ENCODE measurements around the gene SYT13.

The SYT13 gene

DNA sequence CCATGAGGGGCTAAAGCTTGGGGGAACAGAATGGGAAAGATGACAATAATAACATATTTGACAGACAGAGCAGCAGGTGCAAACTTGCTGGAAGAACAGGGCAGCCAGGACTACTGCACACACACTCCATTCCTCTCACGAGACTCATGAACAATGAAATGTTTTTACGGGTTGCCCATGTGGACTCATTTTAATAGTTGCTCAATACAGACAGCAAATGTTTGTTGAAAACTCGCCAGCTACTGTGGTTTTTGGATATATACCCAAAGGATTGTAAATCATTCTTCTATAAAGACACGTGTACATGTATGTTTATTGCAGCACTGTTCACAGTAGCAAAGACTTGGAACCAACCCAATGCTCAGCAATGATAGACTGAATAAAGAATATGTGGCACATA, 10.3 kb downstream of the SYT13 start:
- no peak for DNase-seq (ENCODE audit: extremely low read depth in 1 of 2, low read depth in 1 of 2)

GRCh38 chr11:45274206-45274605, 11.9 kb downstream of the SYT13 start:
- no peak for DNase-seq (ENCODE audit: extremely low read depth in 1 of 2, low read depth in 1 of 2)

- no peak for DNase-seq (ENCODE audit: extremely low read depth in 1 of 2, low read depth in 1 of 2)
Measured at GRCh38 chr11:45273509-45273908, 12.6 kb downstream of the SYT13 start.

DNA sequence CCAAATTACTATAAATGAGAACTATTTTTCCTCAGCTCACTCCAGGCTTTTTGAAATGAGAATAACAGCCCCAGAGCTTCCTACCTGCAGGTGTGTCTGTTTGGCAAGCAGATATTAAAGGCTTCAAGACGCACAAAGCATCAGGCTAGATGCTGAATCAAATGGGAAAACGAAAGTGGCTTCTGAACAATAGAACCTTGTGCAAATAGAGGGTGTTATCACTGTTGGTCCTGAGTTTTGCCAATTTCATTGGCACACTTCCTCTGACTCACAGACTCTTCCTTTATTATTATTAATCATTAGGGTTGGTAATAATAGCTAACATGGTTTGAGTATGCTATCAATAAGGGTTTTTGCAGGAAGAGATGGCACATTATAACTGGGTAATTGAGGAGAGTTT, 13.4 kb downstream of the SYT13 start:
- no peak for DNase-seq (ENCODE audit: extremely low read depth in 1 of 2, low read depth in 1 of 2)

DNA sequence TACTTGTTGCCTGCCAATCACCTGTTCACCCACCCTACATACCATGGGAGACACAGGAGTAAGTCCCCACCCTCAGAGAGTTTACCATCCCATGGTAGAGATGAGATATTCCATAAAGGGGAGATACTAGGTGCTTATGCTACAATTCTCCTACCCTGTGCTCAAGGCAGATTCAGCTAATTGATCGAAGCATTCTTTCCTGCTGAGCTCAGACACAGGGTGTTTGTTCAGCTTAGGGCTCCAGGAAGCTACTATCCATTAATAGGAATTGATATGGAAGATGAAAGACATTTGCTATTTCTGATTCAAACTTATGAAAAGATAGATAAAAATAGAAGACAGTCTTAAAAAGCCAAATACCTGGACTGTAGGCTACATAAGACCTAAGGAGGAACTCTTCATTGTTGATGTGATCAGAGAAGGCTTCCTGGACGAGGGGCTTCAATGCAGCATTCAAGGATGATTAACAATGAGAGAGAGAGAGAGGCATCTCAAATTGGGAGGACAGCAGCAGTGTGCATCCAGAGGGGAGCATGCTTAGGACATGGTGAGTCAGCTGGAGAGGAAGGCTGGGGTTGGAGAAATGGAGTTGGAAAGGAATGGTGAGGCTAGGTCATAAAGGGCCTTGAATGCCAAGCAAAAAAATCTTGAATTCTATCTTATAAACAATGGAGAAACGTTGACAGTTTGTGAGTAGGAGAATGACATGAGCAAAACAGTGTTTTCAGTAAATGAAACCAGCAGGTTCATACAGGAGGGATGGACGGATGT, 15.0 kb downstream of the SYT13 start:
- no peak for DNase-seq (ENCODE audit: extremely low read depth in 1 of 2, low read depth in 1 of 2)

GRCh38 chr11:45269678-45270077, 16.5 kb downstream of the SYT13 start:
- DNase-seq (ENCODE audit: extremely low read depth in 1 of 2, low read depth in 1 of 2): no peak

DNA sequence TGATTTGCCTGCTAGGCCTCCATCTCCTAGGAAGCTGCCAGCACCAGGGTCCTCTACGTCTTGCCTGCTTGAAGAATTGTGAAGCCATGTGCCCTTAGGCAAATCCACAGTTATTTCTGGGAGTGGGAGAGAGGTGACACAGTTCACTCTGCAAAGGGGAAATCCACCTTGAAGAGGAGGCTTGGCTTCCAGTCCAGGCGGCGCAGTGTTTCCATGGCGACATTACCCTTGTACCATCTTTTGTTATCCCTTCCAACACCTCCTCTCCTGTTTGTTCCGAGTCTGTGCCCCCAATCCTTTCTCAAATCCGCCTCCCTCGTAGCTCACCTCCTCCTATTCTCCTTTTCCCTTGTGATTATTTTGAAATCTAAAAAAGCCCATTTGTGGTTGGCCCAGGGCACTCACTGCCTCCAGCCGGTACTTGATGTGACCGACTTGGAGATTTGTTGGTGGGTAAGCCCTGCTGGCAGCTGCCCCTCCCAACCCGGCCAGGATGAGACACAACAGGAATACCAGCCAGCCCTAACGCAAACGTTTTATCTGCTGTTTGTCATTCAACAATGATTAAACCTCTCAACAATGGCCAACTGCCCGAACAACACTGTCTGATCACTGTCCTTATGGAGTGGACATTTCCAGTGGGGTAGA, 18.4 kb downstream of the SYT13 start:
- no peak for DNase-seq (ENCODE audit: extremely low read depth in 1 of 2, low read depth in 1 of 2)

DNA sequence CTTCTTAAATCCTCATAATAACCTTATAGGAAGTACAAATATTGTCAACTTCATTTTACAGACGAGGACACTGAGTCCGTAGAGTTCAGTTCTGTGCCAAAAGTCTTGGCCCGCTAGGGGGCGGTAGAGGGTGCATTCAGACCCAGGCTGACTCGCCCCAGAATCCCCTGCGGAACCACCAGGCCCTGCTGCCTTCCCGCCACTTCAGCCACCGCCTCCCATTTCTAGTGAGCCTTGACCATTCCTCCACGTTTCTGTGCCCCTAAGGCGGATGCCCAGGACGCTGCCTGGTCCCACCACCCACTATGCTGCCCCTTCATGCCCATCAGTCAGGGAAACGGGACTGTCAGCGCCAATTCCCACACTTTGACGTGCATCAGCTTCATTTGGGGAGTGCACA, 19.1 kb downstream of the SYT13 start:
- DNase-seq (ENCODE audit: extremely low read depth in 1 of 2, low read depth in 1 of 2): no peak

GRCh38 chr11:45266676-45267020, 19.5 kb downstream of the SYT13 start:
- DNase-seq (ENCODE audit: extremely low read depth in 1 of 2, low read depth in 1 of 2): no peak

DNA sequence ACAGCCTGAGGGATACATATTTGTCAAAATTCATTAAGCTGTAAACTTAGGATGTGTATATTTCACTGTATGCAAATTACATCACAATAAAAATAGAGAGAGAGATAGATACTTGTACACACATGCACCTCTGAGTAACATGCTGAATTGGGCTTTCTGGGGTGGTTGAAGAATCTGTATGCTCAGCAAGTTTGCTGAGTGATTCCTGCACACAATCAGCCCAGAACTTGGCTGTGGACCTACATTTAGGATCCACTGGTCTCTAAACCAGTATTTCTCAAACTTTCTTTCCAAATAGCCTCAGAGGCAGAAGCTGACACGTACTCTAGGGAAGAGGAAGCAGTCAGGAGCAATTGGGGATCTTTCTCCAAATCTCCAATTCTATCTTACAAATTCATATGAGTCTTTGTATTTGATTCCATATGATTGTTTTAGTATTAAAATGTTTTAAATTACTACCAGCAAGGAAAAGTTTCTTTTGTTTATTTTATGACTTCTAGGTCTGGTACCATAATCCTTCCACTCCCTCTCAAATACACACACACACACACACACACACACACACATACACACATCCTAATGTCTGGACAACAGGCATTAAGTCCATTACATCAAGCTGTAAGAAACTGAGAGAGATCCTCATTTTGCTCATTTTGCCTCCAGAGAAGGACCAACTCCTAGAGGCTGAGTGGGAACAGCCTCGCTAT, 20.0 kb downstream of the SYT13 start:
- no peak for DNase-seq (ENCODE audit: extremely low read depth in 1 of 2, low read depth in 1 of 2)

DNA sequence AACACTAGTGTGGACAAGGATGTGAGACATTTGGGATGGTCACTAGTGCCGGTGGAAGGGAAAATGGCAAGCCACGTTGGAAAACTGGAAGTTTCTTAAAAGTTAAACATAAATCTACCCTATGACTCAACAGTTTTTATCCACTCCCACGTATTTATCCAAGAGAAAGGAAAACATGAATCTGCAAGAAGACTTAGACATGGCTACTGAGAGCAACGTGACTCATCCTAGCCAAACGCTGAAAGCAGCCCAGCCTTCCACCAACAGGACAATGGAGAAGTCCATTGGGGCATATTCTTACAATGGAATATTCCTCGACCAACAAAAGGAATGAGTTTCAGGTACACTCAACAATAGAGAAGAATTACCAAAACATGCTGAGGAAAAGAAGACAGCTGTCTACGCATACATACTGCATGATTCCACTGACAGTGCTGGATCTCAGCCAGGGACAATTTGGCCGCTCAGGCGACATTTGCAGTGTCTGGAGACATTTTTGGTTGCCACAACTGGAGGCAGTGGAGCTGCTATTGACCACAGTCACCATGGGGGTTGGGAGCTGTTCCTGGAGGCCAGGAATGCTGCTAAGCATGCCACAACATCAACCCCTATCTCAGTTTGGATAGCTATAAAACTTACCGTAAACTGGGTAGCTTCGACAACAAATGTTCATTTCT, 21.2 kb downstream of the SYT13 start:
- DNase-seq (ENCODE audit: extremely low read depth in 1 of 2, low read depth in 1 of 2): no peak

- no peak for DNase-seq (ENCODE audit: extremely low read depth in 1 of 2, low read depth in 1 of 2)
Measured at GRCh38 chr11:45263773-45264172, 22.4 kb downstream of the SYT13 start.

GRCh38 chr11:45262900-45263299, 23.2 kb downstream of the SYT13 start:
- DNase-seq (ENCODE audit: extremely low read depth in 1 of 2, low read depth in 1 of 2): no peak

- no peak for DNase-seq (ENCODE audit: extremely low read depth in 1 of 2, low read depth in 1 of 2)
Measured at GRCh38 chr11:45260071-45260470, 26.1 kb downstream of the SYT13 start.

- no peak for DNase-seq (ENCODE audit: extremely low read depth in 1 of 2, low read depth in 1 of 2)
Measured at GRCh38 chr11:45259592-45259991, 26.5 kb downstream of the SYT13 start.

GRCh38 chr11:45258982-45259530, 27.1 kb downstream of the SYT13 start:
- DNase-seq (ENCODE audit: extremely low read depth in 1 of 2, low read depth in 1 of 2): no peak

DNA sequence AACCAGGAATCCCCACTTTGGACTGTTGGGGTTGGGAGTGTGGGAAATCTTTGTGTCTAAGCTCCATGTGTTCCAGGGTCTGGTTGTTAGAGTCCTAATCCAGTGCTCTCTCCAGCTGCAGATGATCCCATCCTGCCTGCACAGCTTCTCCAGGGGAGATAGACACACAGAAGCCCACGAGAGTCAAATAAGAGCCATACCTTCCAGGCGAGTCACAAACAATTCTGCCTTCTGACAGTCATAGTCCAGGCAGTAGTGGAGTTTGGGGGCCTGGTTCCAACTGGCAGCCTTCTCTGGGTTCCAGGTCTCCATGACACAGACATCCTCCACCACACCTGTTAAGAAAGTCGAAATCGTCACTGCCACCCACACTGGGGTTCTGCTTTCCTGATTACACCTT, 32.1 kb downstream of the SYT13 start:
- DNase-seq (ENCODE audit: extremely low read depth in 1 of 2, low read depth in 1 of 2): no peak

DNA sequence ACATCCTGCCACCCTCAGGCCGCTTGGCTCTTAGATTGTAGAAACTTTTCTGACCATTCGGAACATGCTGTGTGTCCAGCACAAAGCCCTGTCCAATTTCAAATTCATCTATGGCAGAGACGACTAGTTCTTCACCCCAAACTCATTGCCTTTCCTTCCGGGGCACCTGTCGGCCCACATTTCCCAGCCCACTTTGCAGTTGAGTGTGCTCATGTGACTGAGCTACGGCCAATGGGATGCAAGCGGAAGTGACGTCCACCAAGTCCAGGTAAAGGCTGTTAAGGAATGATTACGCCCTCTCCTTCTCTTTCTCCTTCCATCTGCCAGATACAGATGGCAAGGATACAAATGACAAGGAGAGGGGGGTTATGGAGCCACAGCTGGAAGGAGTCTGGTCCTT, 32.5 kb downstream of the SYT13 start:
- DNase-seq (ENCODE audit: extremely low read depth in 1 of 2, low read depth in 1 of 2): no peak

DNA sequence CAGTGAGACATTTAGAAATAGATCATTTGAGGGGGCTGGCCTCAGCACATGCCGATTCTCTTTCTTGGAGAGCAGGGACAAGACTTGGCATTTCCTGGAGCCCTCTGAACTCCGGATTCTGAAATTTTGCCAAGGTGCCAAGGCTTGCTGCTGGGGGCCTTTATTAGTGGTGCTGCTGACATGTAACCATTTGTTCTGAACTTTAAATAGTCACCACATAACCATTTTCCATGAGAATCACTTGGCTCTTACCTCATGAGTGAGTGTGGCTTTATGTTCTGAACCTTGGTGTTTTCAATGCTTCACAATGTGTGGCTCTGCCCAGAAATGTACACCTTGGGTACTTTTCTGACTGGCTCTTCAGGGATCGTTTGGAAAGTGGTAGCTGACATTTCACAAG, 33.3 kb downstream of the SYT13 start:
- no peak for DNase-seq (ENCODE audit: extremely low read depth in 1 of 2, low read depth in 1 of 2)

DNA sequence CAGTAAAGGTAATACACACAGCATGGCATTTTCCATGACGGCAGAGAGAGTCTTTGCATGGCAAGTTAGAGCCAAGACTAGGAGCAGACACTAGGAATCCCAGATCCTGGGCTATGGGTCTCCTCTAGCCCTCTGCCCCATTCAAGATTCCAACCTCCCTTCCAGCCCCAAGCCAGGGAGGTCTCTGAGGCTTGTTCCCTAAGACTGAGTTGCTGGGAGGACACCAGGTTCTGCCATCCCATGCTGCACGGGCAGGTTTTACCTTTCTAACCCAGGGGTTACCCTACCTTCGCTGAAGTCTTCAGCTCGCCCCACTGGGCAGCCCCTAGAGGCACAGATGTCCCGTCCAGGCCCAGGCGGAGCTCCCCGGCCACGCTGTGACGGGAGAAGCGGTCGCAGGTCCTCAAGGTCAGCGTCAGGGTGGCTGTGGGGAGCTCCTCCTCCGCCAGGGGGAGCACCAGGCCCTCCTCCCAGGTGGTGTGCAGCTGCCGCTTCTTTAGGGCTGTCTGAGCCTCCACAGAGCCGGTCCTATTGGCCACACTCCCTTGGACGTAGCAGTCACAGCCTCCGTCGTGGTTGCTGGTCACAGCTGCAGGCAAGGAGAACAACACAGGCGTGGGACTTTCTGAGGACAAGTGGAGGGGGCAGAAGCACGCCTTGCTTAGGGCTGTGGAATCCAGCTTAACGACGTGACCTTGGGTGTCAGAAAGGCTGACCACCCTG, 33.8 kb downstream of the SYT13 start:
- DNase-seq (ENCODE audit: extremely low read depth in 1 of 2, low read depth in 1 of 2): no peak

Data from activated CD8-positive, alpha-beta memory T cell treated with anti-CD3 and anti-CD28 coated beads for 1 hour (primary cell).